Measurements from ENCODE around the gene EDARADD.

GRCh38 chr1:236421022-236421421, 26.9 kb downstream of the EDARADD start:
- TF ChIP-seq, protein P1, sequence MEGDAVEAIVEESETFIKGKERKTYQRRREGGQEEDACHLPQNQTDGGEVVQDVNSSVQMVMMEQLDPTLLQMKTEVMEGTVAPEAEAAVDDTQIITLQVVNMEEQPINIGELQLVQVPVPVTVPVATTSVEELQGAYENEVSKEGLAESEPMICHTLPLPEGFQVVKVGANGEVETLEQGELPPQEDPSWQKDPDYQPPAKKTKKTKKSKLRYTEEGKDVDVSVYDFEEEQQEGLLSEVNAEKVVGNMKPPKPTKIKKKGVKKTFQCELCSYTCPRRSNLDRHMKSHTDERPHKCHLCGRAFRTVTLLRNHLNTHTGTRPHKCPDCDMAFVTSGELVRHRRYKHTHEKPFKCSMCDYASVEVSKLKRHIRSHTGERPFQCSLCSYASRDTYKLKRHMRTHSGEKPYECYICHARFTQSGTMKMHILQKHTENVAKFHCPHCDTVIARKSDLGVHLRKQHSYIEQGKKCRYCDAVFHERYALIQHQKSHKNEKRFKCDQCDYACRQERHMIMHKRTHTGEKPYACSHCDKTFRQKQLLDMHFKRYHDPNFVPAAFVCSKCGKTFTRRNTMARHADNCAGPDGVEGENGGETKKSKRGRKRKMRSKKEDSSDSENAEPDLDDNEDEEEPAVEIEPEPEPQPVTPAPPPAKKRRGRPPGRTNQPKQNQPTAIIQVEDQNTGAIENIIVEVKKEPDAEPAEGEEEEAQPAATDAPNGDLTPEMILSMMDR (IDR thresholded peaks at IDR 0.05), result no peak
- no peak for TF ChIP-seq EZH2phosphoT487 (IDR thresholded peaks at IDR 0.05)

All from neural progenitor cell (in vitro differentiated cells).